Upper lobe of left lung (tissue), 4 donors: ENCODE measurements around the gene LPCAT1.

Experiments
- CTCF ChIP-seq, 6 experiments: fragments of 450-650 bp in 4 of 6; fragments of 200-600 bp in 2 of 6; sonication (generic) in 2 of 6; IDR thresholded peaks; one replicate each; pipeline ENCODE4 v1.5.1; 2016 to 2019; ENCODE audit warnings: antibody characterized with exemption in 6 of 6
- POLR2A ChIP-seq, 4 donors: fragments of 450-650 bp; IDR thresholded peaks; one replicate each; pipeline ENCODE4 v1.5.1; 2016 to 2017; ENCODE audit warnings: antibody characterized with exemption in 4 of 4, mild to moderate bottlenecking in 2 of 4

GRCh38 chr5:1486271-1486670, 37.5 kb downstream of the LPCAT1 start:
- TF ChIP-seq POLR2A (IDR thresholded peaks at IDR 0.05) (no peak), CTCF (IDR thresholded peaks at IDR 0.05) (no peak)
